ENCODE results near the gene KIF6.

DNA sequence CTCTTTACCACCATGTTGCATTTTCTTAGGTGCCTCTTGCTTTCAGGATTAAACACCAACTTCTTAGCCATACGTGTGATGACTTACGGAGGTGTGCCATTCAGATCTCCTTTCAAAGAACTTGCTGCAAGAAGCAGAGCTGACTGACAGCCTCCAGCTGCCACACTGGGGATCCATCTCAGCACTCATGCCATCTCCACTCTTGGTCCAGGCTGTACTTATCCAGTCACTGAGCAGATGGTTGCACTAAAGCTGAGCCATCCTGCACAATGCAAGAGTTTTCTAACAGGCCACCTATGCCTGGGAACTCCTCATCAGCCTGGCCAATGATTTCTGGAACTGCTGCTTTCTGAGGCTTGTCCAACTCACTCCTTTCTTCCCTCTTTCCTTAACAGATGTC, 31.4 kb upstream of the KIF6 start:
- TF ChIP-seq, protein P1, sequence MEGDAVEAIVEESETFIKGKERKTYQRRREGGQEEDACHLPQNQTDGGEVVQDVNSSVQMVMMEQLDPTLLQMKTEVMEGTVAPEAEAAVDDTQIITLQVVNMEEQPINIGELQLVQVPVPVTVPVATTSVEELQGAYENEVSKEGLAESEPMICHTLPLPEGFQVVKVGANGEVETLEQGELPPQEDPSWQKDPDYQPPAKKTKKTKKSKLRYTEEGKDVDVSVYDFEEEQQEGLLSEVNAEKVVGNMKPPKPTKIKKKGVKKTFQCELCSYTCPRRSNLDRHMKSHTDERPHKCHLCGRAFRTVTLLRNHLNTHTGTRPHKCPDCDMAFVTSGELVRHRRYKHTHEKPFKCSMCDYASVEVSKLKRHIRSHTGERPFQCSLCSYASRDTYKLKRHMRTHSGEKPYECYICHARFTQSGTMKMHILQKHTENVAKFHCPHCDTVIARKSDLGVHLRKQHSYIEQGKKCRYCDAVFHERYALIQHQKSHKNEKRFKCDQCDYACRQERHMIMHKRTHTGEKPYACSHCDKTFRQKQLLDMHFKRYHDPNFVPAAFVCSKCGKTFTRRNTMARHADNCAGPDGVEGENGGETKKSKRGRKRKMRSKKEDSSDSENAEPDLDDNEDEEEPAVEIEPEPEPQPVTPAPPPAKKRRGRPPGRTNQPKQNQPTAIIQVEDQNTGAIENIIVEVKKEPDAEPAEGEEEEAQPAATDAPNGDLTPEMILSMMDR (IDR thresholded peaks at IDR 0.05; ENCODE audit: low read length) = no peak
- TF ChIP-seq EZH2phosphoT487 (IDR thresholded peaks at IDR 0.05; ENCODE audit: low read length) (no peak), EZH2 (optimal IDR thresholded peaks at IDR 0.05; ENCODE audit: low read depth, low read length) (no peak)
